HEK293 (cell line): ENCODE results near the gene ZNF541.

Experiments used
- GLIS1 ChIP-seq: fragments of 450-650 bp; formaldehyde crosslinking; IDR thresholded peaks from 2 replicates; pipeline ENCODE4 v1.5.1; 2016; ENCODE audit warnings: missing biosample characterization, missing genetic modification characterization
- GLIS2 ChIP-seq: fragments of 450-650 bp; formaldehyde crosslinking; IDR thresholded peaks from 2 replicates; pipeline ENCODE4 v1.5.1; 2016; ENCODE audit warnings: missing biosample characterization, missing genetic modification characterization
- PRDM1 ChIP-seq: fragments of 450-650 bp; formaldehyde crosslinking; IDR thresholded peaks from 2 replicates; pipeline ENCODE4; 2016; ENCODE audit warnings: missing biosample characterization, missing genetic modification characterization
- SP3 ChIP-seq: fragments of 450-650 bp; formaldehyde crosslinking; IDR thresholded peaks from 2 replicates; pipeline ENCODE4 v1.5.1; 2016; ENCODE audit warnings: missing biosample characterization, missing genetic modification characterization
- ZBTB17 ChIP-seq: fragments of 450-650 bp; formaldehyde crosslinking; IDR thresholded peaks from 2 replicates; pipeline ENCODE4 v1.5.1; 2016; ENCODE audit warnings: missing biosample characterization, missing genetic modification characterization
- ZBTB8A ChIP-seq: fragments of 450-650 bp; formaldehyde crosslinking; IDR thresholded peaks from 2 replicates; pipeline ENCODE4 v1.5.1; 2016; ENCODE audit warnings: missing biosample characterization, missing genetic modification characterization
- ZEB2 ChIP-seq: fragments of 450-650 bp; formaldehyde crosslinking; IDR thresholded peaks from 2 replicates; pipeline ENCODE4 v1.5.1; 2016; ENCODE audit warnings: missing biosample characterization, missing genetic modification characterization
- ZNF16 ChIP-seq: fragments of 450-650 bp; formaldehyde crosslinking; IDR thresholded peaks from 2 replicates; pipeline ENCODE4 v1.5.1; 2016; ENCODE audit warnings: low read depth, missing biosample characterization, missing genetic modification characterization
- ZNF292 ChIP-seq: fragments of 450-650 bp; formaldehyde crosslinking; IDR thresholded peaks from 2 replicates; pipeline ENCODE4 v1.5.1; 2016; ENCODE audit warnings: low read depth, missing biosample characterization, missing genetic modification characterization, borderline replicate concordance
- ZNF366 ChIP-seq: fragments of 450-650 bp; formaldehyde crosslinking; conservative IDR thresholded peaks from 2 replicates; pipeline ENCODE4 v1.5.1; 2016; ENCODE audit warnings: missing biosample characterization, missing genetic modification characterization
- ZNF600 ChIP-seq: fragments of 450-650 bp; formaldehyde crosslinking; IDR thresholded peaks from 2 replicates; pipeline ENCODE4 v1.5.1; 2016; ENCODE audit warnings: missing biosample characterization, missing genetic modification characterization
- ZNF792 ChIP-seq: fragments of 450-650 bp; formaldehyde crosslinking; IDR thresholded peaks from 2 replicates; pipeline ENCODE4 v1.5.1; 2016; ENCODE audit warnings: missing biosample characterization, missing genetic modification characterization
- ZNF830 ChIP-seq: fragments of 450-650 bp; IDR thresholded peaks from 2 replicates; pipeline ENCODE4 v1.5.0; 2018; ENCODE audit warnings: missing biosample characterization, missing genetic modification characterization, low read depth, mild to moderate bottlenecking, moderate library complexity
- ZSCAN30 ChIP-seq: fragments of 450-650 bp; IDR thresholded peaks from 2 replicates; pipeline ENCODE4 v1.5.1; 2018; ENCODE audit warnings: missing biosample characterization, mild to moderate bottlenecking, missing genetic modification characterization, moderate library complexity
- ZXDB ChIP-seq: fragments of 450-650 bp; formaldehyde crosslinking; IDR thresholded peaks from 2 replicates; pipeline ENCODE4 v1.5.1; 2016; ENCODE audit warnings: missing biosample characterization, missing genetic modification characterization
- TF ChIP-seq, protein P1 (sequence below): fragments of 450-650 bp; formaldehyde crosslinking; IDR thresholded peaks from 2 replicates; pipeline ENCODE4 v1.5.1; 2016; ENCODE audit warnings: missing biosample characterization, missing genetic modification characterization
- TF ChIP-seq, protein P2 (sequence below): fragments of 450-650 bp; formaldehyde crosslinking; IDR thresholded peaks from 2 replicates; pipeline ENCODE4 v1.5.1; 2016; ENCODE audit warnings: missing biosample characterization, missing genetic modification characterization
- TF ChIP-seq, protein P3 (sequence below): fragments of 450-650 bp; formaldehyde crosslinking; IDR thresholded peaks from 2 replicates; pipeline ENCODE4 v1.5.1; 2017; ENCODE audit warnings: missing biosample characterization, missing genetic modification characterization
- TF ChIP-seq, protein P4 (sequence below): fragments of 450-650 bp; formaldehyde crosslinking; optimal IDR thresholded peaks from 2 replicates; pipeline ENCODE3; 2016; ENCODE audit warnings: missing biosample characterization, mild to moderate bottlenecking, missing genetic modification characterization
- TF ChIP-seq, protein P5 (sequence below): fragments of 450-650 bp; formaldehyde crosslinking; IDR thresholded peaks from 2 replicates; pipeline ENCODE4 v1.5.1; 2017; ENCODE audit warnings: missing biosample characterization, missing genetic modification characterization

Gene ZNF541

DNA sequence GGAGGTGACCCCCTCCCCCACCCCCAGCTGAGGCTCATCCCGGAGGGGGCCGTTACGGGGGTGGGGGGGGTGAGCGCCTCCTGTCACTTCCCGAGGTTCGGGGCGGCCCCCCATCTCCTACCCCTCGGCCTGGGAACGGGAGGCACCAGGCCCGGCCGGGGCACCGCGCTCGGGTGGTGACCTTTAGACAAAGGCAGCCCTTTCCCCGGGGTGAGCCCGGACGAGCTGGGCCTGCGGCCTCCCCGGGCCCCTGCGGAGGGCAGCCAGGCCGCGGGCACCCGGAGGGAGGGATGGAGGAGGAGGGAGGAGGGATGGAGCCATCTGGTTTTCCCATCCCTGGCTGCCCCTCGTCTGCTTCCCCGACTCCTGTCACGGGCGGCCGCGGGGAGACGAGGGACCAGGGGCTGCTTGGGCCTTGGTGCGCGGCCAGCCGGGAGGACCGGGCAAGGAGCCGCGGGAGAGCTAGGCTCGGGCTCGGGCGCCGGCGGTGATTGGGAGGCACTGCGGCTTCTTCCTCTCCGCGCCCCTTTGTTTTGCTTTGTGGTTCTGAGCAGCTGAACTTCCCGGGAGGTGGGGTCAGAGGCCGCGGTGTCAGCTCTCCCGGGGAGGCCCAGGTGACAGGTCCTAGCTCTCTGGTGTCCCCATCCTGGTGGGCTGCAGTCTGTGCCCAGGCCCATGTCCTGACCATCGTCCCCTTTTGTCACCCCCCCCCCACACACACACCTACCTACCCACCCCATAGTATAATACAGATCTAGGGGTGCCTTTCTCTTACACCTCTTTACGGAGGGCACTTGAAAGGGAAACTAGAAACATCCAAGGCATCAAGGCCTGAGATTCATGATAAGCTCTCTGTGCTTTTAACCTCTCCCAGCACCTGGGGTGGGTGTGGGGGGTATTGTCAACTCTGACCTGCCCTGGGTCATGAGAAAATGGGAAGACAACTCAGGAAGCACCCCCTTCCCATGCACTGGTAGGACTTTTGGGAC is 37.3 kb upstream of the ZNF541 start (continued):
- TF ChIP-seq PRDM1 (no peak), ZXDB (tag by site-specific recombination) (peak; percentile 89), ZBTB17 (no peak), ZNF366 (tag by site-specific recombination) (peak; percentile 76), GLIS2 (peak; percentile 77), ZNF292 (no peak), ZNF830 (tag by site-specific recombination) (no peak), ZNF16 (no peak), GLIS1 (peak; percentile 97), ZBTB8A (tag by site-specific recombination) (peak; percentile 44; the same call in 1 of the 2 replicates), ZNF792 (tag by site-specific recombination) (0 out of 2 replicates have a peak, but pooled peaks have one; percentile 25), SP3 (tag by site-specific recombination) (peak; percentile 20; the same call in 1 of the 2 replicates), ZNF600 (tag by site-specific recombination) (peak; percentile 55), ZEB2 (tag by site-specific recombination) (0 out of 2 replicates have a peak, but pooled peaks have one; percentile 20), ZSCAN30 (tag by site-specific recombination) (peak; percentile 97)
- TF ChIP-seq, protein P1, sequence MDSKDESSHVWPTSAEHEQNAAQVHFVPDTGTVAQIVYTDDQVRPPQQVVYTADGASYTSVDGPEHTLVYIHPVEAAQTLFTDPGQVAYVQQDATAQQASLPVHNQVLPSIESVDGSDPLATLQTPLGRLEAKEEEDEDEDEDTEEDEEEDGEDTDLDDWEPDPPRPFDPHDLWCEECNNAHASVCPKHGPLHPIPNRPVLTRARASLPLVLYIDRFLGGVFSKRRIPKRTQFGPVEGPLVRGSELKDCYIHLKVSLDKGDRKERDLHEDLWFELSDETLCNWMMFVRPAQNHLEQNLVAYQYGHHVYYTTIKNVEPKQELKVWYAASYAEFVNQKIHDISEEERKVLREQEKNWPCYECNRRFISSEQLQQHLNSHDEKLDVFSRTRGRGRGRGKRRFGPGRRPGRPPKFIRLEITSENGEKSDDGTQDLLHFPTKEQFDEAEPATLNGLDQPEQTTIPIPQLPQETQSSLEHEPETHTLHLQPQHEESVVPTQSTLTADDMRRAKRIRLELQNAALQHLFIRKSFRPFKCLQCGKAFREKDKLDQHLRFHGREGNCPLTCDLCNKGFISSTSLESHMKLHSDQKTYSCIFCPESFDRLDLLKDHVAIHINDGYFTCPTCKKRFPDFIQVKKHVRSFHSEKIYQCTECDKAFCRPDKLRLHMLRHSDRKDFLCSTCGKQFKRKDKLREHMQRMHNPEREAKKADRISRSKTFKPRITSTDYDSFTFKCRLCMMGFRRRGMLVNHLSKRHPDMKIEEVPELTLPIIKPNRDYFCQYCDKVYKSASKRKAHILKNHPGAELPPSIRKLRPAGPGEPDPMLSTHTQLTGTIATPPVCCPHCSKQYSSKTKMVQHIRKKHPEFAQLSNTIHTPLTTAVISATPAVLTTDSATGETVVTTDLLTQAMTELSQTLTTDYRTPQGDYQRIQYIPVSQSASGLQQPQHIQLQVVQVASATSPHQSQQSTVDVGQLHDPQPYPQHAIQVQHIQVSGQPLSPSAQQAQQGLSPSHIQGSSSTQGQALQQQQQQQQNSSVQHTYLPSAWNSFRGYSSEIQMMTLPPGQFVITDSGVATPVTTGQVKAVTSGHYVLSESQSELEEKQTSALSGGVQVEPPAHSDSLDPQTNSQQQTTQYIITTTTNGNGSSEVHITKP: 0 out of 2 replicates have a peak, but pooled peaks have one; percentile 9
- TF ChIP-seq, protein P2, sequence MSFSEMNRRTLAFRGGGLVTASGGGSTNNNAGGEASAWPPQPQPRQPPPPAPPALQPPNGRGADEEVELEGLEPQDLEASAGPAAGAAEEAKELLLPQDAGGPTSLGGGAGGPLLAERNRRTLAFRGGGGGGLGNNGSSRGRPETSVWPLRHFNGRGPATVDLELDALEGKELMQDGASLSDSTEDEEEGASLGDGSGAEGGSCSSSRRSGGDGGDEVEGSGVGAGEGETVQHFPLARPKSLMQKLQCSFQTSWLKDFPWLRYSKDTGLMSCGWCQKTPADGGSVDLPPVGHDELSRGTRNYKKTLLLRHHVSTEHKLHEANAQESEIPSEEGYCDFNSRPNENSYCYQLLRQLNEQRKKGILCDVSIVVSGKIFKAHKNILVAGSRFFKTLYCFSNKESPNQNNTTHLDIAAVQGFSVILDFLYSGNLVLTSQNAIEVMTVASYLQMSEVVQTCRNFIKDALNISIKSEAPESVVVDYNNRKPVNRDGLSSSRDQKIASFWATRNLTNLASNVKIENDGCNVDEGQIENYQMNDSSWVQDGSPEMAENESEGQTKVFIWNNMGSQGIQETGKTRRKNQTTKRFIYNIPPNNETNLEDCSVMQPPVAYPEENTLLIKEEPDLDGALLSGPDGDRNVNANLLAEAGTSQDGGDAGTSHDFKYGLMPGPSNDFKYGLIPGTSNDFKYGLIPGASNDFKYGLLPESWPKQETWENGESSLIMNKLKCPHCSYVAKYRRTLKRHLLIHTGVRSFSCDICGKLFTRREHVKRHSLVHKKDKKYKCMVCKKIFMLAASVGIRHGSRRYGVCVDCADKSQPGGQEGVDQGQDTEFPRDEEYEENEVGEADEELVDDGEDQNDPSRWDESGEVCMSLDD (tag by site-specific recombination): peak; percentile 68
- TF ChIP-seq, protein P3, sequence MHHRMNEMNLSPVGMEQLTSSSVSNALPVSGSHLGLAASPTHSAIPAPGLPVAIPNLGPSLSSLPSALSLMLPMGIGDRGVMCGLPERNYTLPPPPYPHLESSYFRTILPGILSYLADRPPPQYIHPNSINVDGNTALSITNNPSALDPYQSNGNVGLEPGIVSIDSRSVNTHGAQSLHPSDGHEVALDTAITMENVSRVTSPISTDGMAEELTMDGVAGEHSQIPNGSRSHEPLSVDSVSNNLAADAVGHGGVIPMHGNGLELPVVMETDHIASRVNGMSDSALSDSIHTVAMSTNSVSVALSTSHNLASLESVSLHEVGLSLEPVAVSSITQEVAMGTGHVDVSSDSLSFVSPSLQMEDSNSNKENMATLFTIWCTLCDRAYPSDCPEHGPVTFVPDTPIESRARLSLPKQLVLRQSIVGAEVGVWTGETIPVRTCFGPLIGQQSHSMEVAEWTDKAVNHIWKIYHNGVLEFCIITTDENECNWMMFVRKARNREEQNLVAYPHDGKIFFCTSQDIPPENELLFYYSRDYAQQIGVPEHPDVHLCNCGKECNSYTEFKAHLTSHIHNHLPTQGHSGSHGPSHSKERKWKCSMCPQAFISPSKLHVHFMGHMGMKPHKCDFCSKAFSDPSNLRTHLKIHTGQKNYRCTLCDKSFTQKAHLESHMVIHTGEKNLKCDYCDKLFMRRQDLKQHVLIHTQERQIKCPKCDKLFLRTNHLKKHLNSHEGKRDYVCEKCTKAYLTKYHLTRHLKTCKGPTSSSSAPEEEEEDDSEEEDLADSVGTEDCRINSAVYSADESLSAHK: peak; percentile 68
- TF ChIP-seq, protein P4, sequence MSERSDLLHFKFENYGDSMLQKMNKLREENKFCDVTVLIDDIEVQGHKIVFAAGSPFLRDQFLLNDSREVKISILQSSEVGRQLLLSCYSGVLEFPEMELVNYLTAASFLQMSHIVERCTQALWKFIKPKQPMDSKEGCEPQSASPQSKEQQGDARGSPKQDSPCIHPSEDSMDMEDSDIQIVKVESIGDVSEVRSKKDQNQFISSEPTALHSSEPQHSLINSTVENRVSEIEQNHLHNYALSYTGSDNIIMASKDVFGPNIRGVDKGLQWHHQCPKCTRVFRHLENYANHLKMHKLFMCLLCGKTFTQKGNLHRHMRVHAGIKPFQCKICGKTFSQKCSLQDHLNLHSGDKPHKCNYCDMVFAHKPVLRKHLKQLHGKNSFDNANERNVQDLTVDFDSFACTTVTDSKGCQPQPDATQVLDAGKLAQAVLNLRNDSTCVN: peak; percentile 61
- TF ChIP-seq, protein P5, sequence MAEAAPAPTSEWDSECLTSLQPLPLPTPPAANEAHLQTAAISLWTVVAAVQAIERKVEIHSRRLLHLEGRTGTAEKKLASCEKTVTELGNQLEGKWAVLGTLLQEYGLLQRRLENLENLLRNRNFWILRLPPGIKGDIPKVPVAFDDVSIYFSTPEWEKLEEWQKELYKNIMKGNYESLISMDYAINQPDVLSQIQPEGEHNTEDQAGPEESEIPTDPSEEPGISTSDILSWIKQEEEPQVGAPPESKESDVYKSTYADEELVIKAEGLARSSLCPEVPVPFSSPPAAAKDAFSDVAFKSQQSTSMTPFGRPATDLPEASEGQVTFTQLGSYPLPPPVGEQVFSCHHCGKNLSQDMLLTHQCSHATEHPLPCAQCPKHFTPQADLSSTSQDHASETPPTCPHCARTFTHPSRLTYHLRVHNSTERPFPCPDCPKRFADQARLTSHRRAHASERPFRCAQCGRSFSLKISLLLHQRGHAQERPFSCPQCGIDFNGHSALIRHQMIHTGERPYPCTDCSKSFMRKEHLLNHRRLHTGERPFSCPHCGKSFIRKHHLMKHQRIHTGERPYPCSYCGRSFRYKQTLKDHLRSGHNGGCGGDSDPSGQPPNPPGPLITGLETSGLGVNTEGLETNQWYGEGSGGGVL (tag by site-specific recombination): peak; percentile 49
- TF ChIP-seq, all 188 proteins: peak for 24
